Fibroblast of lung (primary cell): ENCODE measurements around the gene RADIL. TPM values are rescaled to one million over a fixed set of nuclear protein-coding genes. Genes with fewer than 3 reads are reported as not detected.
A peak's percentile ranks its signal among the peaks of the same experiment; 100 is the strongest.

Experiments
- DNase-seq, 2 donors: peaks; one replicate each; pipeline versions ENCODE4 v3.0.0 to v3.0.0-alpha.2; 2010; ENCODE audit warnings: low read depth in 2 of 2
- H2AFZ ChIP-seq: 2 replicates; pipeline ENCODE4 v1.5.1; 2012; ENCODE audit warnings: low read length, control low read depth, inconsistent platforms
- H3K27ac ChIP-seq: 2 replicates; pipeline ENCODE4 v1.5.1; 2011; ENCODE audit warnings: low read length, control low read depth; ENCODE audit not compliant: insufficient read depth
- H3K27me3 ChIP-seq: 2 replicates; pipeline ENCODE4 v1.5.1; 2011; ENCODE audit warnings: mild to moderate bottlenecking, low read length; ENCODE audit not compliant: control insufficient read depth, insufficient read depth
- H3K36me3 ChIP-seq: 2 replicates; pipeline ENCODE4 v1.5.1; 2011; ENCODE audit warnings: low read length; ENCODE audit not compliant: control insufficient read depth, insufficient read depth
- H3K4me1 ChIP-seq: 2 replicates; pipeline ENCODE4 v1.5.1; 2011; ENCODE audit warnings: low read length; ENCODE audit not compliant: control insufficient read depth, insufficient read depth; ENCODE audit errors: extremely low read depth
- H3K4me2 ChIP-seq: 2 replicates; pipeline ENCODE4 v1.5.1; 2011; ENCODE audit warnings: low read length, control low read depth; ENCODE audit not compliant: insufficient read depth; ENCODE audit errors: extremely low read depth
- H3K4me3 ChIP-seq, 4 experiments: fragments of 200-600 bp in 1 of 4; sonication (generic) in 1 of 4; replicated peaks in 1 of 4; 2 replicates each; pipeline ENCODE4 v1.5.1; 2011 to 2016; ENCODE audit warnings: low read length in 4 of 4, low read depth in 3 of 4, mild to moderate bottlenecking in 3 of 4, control low read depth in 2 of 4, inconsistent platforms in 1 of 4, mixed read lengths in 1 of 4; ENCODE audit not compliant: insufficient read depth in 1 of 4; ENCODE audit errors: control extremely low read depth in 1 of 4
- H3K79me2 ChIP-seq: 2 replicates; pipeline ENCODE4 v1.5.1; 2012; ENCODE audit warnings: mild to moderate bottlenecking, low read length, inconsistent platforms; ENCODE audit not compliant: control insufficient read depth, insufficient read depth
- H3K9ac ChIP-seq: 2 replicates; pipeline ENCODE4 v1.5.1; 2011; ENCODE audit warnings: mild to moderate bottlenecking, low read length, control low read depth; ENCODE audit not compliant: insufficient read depth
- H3K9me3 ChIP-seq: 2 replicates; pipeline ENCODE4 v1.5.1; 2012; ENCODE audit warnings: low read depth, low read length; ENCODE audit not compliant: control insufficient read depth, insufficient read depth
- H4K20me1 ChIP-seq: 2 replicates; pipeline ENCODE4 v1.5.1; 2011; ENCODE audit warnings: low read length; ENCODE audit not compliant: control insufficient read depth, insufficient read depth; ENCODE audit errors: extremely low read depth
- EZH2 ChIP-seq: IDR thresholded peaks from 2 replicates; pipeline ENCODE4 v1.5.1; 2012; ENCODE audit warnings: low read length, control low read depth, mild to moderate bottlenecking; ENCODE audit errors: missing control alignments
- polyA plus RNA-seq, 2 donors: library from polyadenylated mRNA; depleted of rRNA in 1 of 2; stranded (reverse) in 1 of 2; unstranded in 1 of 2; fragments of >200 nt; gene quantifications; 2 replicates each; pipeline ENCODE4 v1.2.1, GENCODE V29; 2011 to 2012; ENCODE audit warnings: missing spikeins in 1 of 2
- total RNA-seq: library from RNA; depleted of rRNA; stranded (reverse); fragments of >200 nt; gene quantifications from 2 replicates; pipeline ENCODE4 v1.2.1, GENCODE V29; 2014
- TF ChIP-seq, protein P1 (sequence below), 2 donors: IDR thresholded peaks in 1 of 2; conservative IDR thresholded peaks in 1 of 2; 1 replicate in 1 of 2; 2 replicates in 1 of 2; pipeline ENCODE4 v1.5.1; 2011 to 2012; ENCODE audit warnings: low read length in 2 of 2, control low read depth in 1 of 2, inconsistent platforms in 1 of 2, low read depth in 1 of 2, mild to moderate bottlenecking in 1 of 2

RADIL gene
- total and polyA plus RNA-seq, 2 donors (not counting 1 experiment from before 2014, with no cell fraction given), result 0.33 to 0.85 TPM

GRCh38 chr7:4828720-4829383 lies 54.7 kb downstream of the RADIL start:
- H3K4me2 ChIP-seq, result no peak overlapping the region
- no peaks in the 10 kb centered on the region for H3K36me3 ChIP-seq
- TF ChIP-seq, protein P1, sequence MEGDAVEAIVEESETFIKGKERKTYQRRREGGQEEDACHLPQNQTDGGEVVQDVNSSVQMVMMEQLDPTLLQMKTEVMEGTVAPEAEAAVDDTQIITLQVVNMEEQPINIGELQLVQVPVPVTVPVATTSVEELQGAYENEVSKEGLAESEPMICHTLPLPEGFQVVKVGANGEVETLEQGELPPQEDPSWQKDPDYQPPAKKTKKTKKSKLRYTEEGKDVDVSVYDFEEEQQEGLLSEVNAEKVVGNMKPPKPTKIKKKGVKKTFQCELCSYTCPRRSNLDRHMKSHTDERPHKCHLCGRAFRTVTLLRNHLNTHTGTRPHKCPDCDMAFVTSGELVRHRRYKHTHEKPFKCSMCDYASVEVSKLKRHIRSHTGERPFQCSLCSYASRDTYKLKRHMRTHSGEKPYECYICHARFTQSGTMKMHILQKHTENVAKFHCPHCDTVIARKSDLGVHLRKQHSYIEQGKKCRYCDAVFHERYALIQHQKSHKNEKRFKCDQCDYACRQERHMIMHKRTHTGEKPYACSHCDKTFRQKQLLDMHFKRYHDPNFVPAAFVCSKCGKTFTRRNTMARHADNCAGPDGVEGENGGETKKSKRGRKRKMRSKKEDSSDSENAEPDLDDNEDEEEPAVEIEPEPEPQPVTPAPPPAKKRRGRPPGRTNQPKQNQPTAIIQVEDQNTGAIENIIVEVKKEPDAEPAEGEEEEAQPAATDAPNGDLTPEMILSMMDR (conservative IDR thresholded peaks at IDR 0.05 in 1 of 2, IDR thresholded peaks at IDR 0.05 in 1 of 2; ENCODE audit: low read depth in 1 of 2, low read length in 2 of 2), result no peak
- TF ChIP-seq EZH2, result no peak
- no peak overlapping the region for H3K9ac ChIP-seq
- no peak overlapping the region for H3K4me3 ChIP-seq
- no peaks in the 10 kb centered on the region for H3K79me2 ChIP-seq
- no peak overlapping the region for H2AFZ ChIP-seq
- no peaks in the 10 kb centered on the region for H3K27me3 ChIP-seq
- DNase-seq, result no peak
- H3K9me3 ChIP-seq, result no peaks in the 10 kb centered on the region
- H3K27ac ChIP-seq, result no peak overlapping the region
- H4K20me1 ChIP-seq, result no peaks in the 10 kb centered on the region
- H3K4me1 ChIP-seq, result no peaks in the 10 kb centered on the region

DNA sequence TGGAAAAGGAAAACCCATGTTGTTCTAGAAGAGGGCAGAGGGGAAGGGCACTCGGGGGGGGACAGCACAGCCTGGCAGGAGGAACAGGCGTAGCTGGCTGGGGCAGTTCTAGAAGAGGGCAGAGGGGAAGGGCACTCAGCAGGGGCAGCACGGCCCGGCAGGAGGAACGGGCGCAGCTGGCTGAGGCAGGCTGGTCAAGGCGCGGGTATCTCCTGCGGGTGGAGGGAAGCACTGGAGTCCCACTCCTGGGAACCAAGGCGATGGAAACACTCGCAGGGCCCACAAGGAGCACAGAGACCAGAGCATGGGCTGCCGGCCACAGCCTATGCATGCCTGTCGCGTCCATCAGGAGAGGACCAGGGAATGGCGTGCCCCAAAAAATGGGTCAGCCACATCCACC lies 58.4 kb downstream of the RADIL start:
- no peak for DNase-seq
- TF ChIP-seq, protein P1 (conservative IDR thresholded peaks at IDR 0.05 in 1 of 2, IDR thresholded peaks at IDR 0.05 in 1 of 2; ENCODE audit: low read depth in 1 of 2, low read length in 2 of 2), result no peak
- no peak for TF ChIP-seq EZH2
- Histone ChIP-seq H2AFZ (no peak overlapping the region), H3K36me3 (no peaks in the 10 kb centered on the region), H3K9ac (no peak overlapping the region), H3K4me2 (no peak overlapping the region), H3K79me2 (no peaks in the 10 kb centered on the region), H3K9me3 (no peaks in the 10 kb centered on the region), H3K4me1 (no peaks in the 10 kb centered on the region), H3K4me3 (no peak overlapping the region), H3K27me3 (no peaks in the 10 kb centered on the region), H4K20me1 (no peaks in the 10 kb centered on the region), H3K27ac (no peak overlapping the region)

GRCh38 chr7:4824120-4824775 lies 59.3 kb downstream of the RADIL start:
- Histone ChIP-seq H3K79me2 (no peaks in the 10 kb centered on the region), H3K27ac (no peak overlapping the region), H3K4me3 (no peak overlapping the region), H4K20me1 (no peaks in the 10 kb centered on the region), H3K4me2 (no peak overlapping the region), H3K27me3 (no peaks in the 10 kb centered on the region), H3K9ac (no peak overlapping the region), H3K4me1 (no peaks in the 10 kb centered on the region), H2AFZ (no peak overlapping the region), H3K9me3 (no peaks in the 10 kb centered on the region), H3K36me3 (no peaks in the 10 kb centered on the region)
- TF ChIP-seq, protein P1 (conservative IDR thresholded peaks at IDR 0.05 in 1 of 2, IDR thresholded peaks at IDR 0.05 in 1 of 2; ENCODE audit: low read depth in 1 of 2, low read length in 2 of 2), result no peak
- TF ChIP-seq EZH2, result no peak
- peak in 1 of 2 donors; percentile 10 for DNase-seq
